Measurements from ENCODE around the gene MAN1C1. TPM values are rescaled to one million over a fixed set of nuclear protein-coding genes. Genes with fewer than 3 reads are reported as not detected.
"Not testable (repeated sequence)": the region's sequence is repeated elsewhere in the genome, so short reads cannot be mapped to it uniquely, and the experiment has no call there.

Gene MAN1C1
- total RNA-seq, 1 donor from 2014 or later: 0.20 TPM

DNA sequence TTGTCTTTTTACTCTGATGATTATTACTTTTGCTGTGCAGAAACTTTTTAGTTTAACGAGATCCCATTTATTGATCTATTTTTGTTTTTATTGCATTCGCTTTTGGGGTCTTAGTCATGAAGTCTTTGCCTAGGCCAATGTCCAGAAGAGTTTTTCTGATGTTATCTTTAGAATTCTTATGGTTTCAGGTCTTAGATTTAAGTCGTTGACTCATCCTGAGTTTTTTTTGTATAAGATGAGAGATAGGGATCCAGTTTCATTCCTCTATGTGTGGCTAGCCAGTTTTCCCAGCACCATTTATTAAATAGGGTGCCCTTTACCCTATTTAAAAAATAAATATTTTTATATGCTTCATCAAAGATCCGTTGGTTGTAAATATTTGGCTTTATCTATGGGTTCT, 13.2 kb downstream of the MAN1C1 start:
- H3K9me3 Mint-ChIP-seq: peaks cover 8% of the 10 kb centered on the region
- ChIA-PET POLR2A (no interaction called here), CTCF (no interaction called here)
- H3K4me1 Mint-ChIP-seq: peaks cover 14% of the 10 kb centered on the region
- intact Hi-C loops (cut with micrococcal nuclease): no loop called here
- no peak overlapping the region for H3K27ac Mint-ChIP-seq
- no peaks in the 10 kb centered on the region for H3K36me3 Mint-ChIP-seq (ENCODE audit: low read depth)
- DNase-seq (no peak), ATAC-seq (ENCODE audit: low read depth) (no peak)
- no peak overlapping the region for H3K4me3 Mint-ChIP-seq
- TF ChIP-seq, protein P1, sequence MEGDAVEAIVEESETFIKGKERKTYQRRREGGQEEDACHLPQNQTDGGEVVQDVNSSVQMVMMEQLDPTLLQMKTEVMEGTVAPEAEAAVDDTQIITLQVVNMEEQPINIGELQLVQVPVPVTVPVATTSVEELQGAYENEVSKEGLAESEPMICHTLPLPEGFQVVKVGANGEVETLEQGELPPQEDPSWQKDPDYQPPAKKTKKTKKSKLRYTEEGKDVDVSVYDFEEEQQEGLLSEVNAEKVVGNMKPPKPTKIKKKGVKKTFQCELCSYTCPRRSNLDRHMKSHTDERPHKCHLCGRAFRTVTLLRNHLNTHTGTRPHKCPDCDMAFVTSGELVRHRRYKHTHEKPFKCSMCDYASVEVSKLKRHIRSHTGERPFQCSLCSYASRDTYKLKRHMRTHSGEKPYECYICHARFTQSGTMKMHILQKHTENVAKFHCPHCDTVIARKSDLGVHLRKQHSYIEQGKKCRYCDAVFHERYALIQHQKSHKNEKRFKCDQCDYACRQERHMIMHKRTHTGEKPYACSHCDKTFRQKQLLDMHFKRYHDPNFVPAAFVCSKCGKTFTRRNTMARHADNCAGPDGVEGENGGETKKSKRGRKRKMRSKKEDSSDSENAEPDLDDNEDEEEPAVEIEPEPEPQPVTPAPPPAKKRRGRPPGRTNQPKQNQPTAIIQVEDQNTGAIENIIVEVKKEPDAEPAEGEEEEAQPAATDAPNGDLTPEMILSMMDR (IDR thresholded peaks at IDR 0.05): no peak
- peaks cover 64% of the 10 kb centered on the region for H3K27me3 Mint-ChIP-seq

DNA sequence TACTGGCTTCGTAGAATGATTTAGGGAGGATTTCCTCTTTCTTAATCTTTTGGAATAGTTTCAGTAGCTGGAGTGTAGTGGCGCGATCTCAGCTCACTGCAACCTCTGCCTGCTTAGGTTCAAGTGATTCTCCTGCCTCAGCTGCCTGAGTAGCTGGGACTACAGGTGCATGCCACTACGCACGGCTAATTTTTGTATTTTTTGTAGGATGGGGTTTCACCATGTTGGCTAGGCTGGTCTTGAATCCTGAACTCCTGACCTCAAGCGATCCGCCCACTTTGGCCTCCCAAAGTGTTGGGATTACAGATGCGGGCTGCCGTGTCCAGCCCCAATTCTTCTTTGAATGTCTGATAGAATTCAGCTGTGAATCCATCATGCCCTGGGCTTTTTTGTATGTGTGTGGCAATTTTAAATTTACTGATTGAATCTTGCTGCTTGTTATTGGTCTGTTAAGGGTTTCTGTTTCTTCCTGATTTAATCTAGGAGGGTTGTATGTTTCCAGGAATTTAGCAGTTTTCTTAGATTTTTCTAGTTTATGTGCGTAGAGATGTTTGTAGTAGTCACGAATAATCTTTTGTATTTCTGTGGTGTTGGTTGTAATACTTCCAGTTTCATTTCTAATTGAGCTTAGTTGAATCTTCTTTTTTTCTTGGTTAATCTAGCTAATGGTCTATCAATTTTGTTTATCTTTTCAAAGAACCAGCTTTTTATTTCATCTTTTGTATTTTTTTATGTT, 15.3 kb downstream of the MAN1C1 start:
- Mint-ChIP-seq H3K9me3 (peaks cover 11% of the 10 kb centered on the region), H3K27me3 (peaks cover 55% of the 10 kb centered on the region), H3K4me3 (no peak overlapping the region), H3K27ac (no peak overlapping the region), H3K4me1 (peaks cover 14% of the 10 kb centered on the region), H3K36me3 (ENCODE audit: low read depth) (peaks cover 4% of the 10 kb centered on the region)
- TF ChIP-seq, protein P1 (IDR thresholded peaks at IDR 0.05): no peak
- ChIA-PET POLR2A (interaction anchor here (0.6 kb wide), 1 partner anchor 266 kb away, joined by 3 read pairs; no protein-coding TSS in a partner anchor), CTCF (no interaction called here)
- intact Hi-C loops (cut with micrococcal nuclease): no loop called here
- no peak for ATAC-seq (ENCODE audit: low read depth)
- DNase-seq: no peak

DNA sequence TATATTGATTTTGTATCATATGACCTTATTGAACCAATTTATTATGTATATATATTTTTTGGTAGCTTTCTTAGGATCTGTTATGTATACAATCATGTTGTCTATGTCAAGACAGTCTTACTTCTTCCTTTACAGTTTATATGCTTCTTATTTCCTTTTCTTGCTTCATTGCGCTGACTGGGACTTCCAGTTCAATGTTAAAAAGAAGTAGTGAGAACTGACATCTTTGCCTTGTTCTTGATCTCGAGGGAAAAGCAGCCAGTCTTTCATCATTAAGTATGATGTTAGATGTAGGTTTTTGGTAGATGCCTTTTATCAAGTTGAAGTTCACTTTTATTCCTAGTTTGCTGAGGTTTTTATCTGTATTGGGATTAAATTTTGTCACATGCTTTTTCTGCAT, 17.5 kb downstream of the MAN1C1 start:
- Mint-ChIP-seq H3K36me3 (ENCODE audit: low read depth) (peaks cover 9% of the 10 kb centered on the region), H3K27me3 (peaks cover 48% of the 10 kb centered on the region), H3K27ac (no peak overlapping the region), H3K9me3 (peaks cover 24% of the 10 kb centered on the region), H3K4me1 (peaks cover 11% of the 10 kb centered on the region), H3K4me3 (no peak overlapping the region)
- DNase-seq (no peak), ATAC-seq (ENCODE audit: low read depth) (no peak)
- TF ChIP-seq, protein P1 (IDR thresholded peaks at IDR 0.05): no peak
- ChIA-PET POLR2A (no interaction called here), CTCF (no interaction called here)
- intact Hi-C loops (cut with micrococcal nuclease): no loop called here

DNA sequence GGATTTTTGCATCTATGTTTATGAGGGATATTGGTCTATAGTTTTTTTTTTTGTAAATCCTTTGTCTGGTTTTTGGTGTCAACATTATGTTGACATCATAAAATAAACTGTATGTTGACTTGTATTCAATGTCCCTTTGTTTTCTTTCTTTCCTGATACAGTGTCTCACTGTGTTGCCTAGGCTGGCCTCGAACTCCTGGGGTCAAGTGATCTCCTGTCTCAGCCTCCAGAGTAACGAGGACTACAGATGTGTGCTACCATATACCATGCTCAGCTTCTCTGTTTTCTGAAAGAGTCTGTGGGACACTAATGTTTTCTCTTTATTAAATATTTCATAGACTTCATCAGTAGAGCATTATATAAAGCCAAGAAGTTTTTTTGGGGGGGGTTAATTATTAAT, 18.3 kb downstream of the MAN1C1 start:
- Mint-ChIP-seq H3K4me3 (no peak overlapping the region), H3K27ac (no peak overlapping the region), H3K27me3 (peaks cover 46% of the 10 kb centered on the region), H3K9me3 (peaks cover 28% of the 10 kb centered on the region), H3K36me3 (ENCODE audit: low read depth) (peaks cover 9% of the 10 kb centered on the region), H3K4me1 (peaks cover 2% of the 10 kb centered on the region)
- ATAC-seq (ENCODE audit: low read depth): no peak
- intact Hi-C loops (cut with micrococcal nuclease): no loop called here
- ChIA-PET POLR2A (no interaction called here), CTCF (no interaction called here)
- TF ChIP-seq, protein P1 (IDR thresholded peaks at IDR 0.05): no peak
- no peak for DNase-seq

DNA sequence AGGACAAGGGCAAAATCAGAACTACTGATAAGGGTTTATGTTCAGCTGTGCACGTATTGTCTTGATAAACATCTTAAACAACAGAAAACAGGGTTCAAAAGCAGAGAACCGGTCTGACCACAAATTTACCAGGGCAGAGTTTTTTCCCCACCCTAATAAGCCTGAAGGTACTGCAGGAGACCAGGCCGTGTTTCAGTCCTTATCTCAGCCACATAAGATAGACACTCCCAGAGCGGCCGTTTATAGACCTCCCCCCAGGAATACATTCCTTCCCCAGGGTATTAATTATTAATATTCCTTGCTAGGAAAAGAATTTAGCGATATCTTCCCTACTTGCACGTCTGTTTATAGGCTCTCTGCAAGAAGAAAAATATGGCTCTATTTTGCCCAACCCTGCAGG, 19.6 kb downstream of the MAN1C1 start:
- CTCF ChIA-PET; DNase-seq; intact Hi-C loops (cut with micrococcal nuclease); POLR2A ChIA-PET; H3K4me1 Mint-ChIP-seq; H3K27ac Mint-ChIP-seq; ATAC-seq (ENCODE audit: low read depth); H3K4me3 Mint-ChIP-seq; H3K36me3 Mint-ChIP-seq (ENCODE audit: low read depth): not testable (repeated sequence)
- peaks cover 51% of the 10 kb centered on the region for H3K27me3 Mint-ChIP-seq
- peaks cover 28% of the 10 kb centered on the region for H3K9me3 Mint-ChIP-seq
